Measurements from ENCODE around the gene TAS1R1. TPM values are rescaled to one million over a fixed set of nuclear protein-coding genes. Genes with fewer than 3 reads are reported as not detected.

Gene TAS1R1
- total RNA-seq, 1 experiment from 2014 or later: not detected

GRCh38 chr1:6600410-6601048 is 45.4 kb downstream of the TAS1R1 start:
- in situ Hi-C loops (cut with HindIII; ENCODE audit: low sequenced_read_pairs): no loop called here
- no peak for DNase-seq (ENCODE audit: low spot score)

GRCh38 chr1:6601049-6601922 is 46.2 kb downstream of the TAS1R1 start:
- in situ Hi-C loops (cut with HindIII; ENCODE audit: low sequenced_read_pairs): no loop called here
- peak; percentile 73 for DNase-seq (ENCODE audit: low spot score)

DNA sequence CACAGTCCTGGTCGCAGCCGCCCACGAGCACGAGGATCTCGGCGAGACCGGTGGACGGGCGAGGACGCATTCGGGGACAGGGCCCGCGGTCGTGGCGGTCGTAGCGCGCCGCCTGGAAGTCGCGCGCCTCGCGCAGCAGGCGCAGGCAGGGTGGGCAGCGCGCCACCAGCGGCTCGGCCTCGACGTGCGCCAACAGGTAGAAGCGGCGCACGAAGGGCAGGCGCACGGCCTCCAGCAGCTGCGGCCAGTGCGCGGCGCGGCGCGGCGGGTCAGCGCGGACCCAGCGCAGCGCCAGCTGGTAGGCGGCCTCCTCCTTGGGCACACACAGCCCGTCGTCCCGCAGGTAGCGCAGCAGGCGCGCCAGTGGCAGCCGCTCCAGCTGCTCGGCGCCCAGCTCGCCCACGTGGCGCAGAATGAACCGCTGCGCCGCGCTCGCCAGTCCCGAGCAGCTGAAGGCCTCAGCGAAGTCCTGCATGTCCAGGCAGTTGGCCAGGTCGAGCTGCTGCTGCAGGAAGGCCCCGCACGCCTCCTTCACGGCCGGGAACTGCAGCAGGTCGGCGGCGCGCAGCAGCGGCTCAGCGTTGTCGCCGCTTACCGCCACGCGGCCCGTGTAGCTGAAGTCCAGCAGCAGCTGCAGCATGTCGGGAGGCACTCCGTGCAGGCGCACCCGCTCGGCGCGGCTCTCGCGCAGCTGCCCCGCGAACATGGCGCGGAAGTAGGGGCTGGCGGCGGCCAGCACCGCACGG is 47.0 kb downstream of the TAS1R1 start:
- DNase-seq (ENCODE audit: low spot score): peak; percentile 48
- in situ Hi-C loops (cut with HindIII; ENCODE audit: low sequenced_read_pairs): no loop called here

DNA sequence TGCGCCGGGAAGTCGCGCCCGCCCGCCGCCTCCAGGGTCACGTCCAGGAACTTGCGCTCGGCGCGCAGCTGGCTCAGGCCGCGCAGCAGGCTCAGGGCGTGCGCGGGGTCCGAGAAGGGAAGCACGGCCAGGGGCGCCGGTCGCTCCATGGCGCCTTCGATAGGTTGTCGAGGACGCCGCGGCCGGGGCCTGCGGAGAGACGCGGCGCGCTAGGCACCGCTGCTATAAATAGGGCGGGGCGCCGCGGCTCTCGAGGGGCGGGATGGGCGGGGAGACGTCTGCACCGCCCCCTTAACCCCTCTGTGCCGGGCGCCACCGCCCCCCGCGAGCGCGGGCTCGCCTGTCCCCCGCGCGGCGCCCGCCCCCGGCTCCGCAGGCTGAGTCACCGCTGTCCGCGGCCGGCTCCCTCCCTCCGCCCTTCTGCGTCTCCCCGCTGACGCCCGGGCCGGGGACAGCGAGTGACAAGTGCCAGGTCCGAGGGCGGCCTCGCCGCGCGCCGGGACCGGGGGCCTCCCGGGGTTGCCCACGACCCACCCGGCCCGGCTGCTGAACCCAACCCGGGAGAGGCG is 47.6 kb downstream of the TAS1R1 start, which contains the start of gene KLHL21:
Gene KLHL21 (minus strand): TSS at position 201 of the 569 bp plus-strand sequence. CDS start 52 bp downstream, at position 149.
- in situ Hi-C loops (cut with HindIII; ENCODE audit: low sequenced_read_pairs): no loop called here
- DNase-seq (ENCODE audit: low spot score): peak; percentile 74

DNA sequence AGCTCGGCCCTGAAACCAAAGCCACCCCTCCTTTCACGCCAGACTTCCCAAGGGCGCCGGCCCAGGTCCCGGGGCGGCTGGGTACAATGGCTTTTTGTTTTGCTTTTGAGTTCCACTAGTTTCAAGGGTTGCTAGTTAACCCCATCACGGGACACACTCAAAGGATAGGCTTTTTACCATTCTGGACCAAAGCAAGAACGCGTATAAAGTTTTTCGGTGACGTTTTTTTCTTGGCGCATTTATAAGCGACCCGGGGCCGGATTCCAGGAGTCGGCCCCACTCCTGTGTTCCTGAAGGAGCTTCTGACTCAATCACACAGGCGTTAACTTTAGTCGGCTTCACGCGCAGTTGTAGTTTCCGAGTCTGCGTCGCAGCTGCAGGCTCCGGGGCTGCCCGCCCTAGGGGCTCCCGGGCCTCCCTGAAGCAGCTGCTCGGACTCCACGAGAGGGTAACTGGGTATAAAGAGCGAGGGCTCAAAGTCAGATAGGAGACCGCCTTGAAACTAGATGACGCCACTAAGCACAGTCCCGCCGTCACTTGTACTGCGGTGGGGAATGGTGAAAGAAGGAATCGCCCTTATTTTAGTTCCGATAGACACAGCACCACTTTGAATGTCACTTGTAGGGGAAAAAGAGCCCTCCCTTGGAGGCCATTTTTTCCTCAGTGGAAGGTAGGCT is 48.3 kb downstream of the TAS1R1 start:
- in situ Hi-C loops (cut with HindIII; ENCODE audit: low sequenced_read_pairs): no loop called here
- peak; percentile 62 for DNase-seq (ENCODE audit: low spot score)

GRCh38 chr1:6603915-6604558 is 48.9 kb downstream of the TAS1R1 start:
- in situ Hi-C loops (cut with HindIII; ENCODE audit: low sequenced_read_pairs): no loop called here
- peak; percentile 49 for DNase-seq (ENCODE audit: low spot score)

GRCh38 chr1:6612641-6613360 is 57.7 kb downstream of the TAS1R1 start:
- peak; percentile 56 for DNase-seq (ENCODE audit: low spot score)
- in situ Hi-C loops (cut with HindIII; ENCODE audit: low sequenced_read_pairs): no loop called here

GRCh38 chr1:6613361-6614018 is 58.4 kb downstream of the TAS1R1 start, which contains the start of gene PHF13:
Gene PHF13, plus strand, starts transcription at chr1:6613731. Its CDS starts 336 bp downstream, at chr1:6614067.
- peak; percentile 98 for DNase-seq (ENCODE audit: low spot score)
- in situ Hi-C loops (cut with HindIII; ENCODE audit: low sequenced_read_pairs): no loop called here

- no peak for DNase-seq (ENCODE audit: low spot score)
These were observed 59.2 kb downstream of the TAS1R1 start for GRCh38 chr1:6614019-6614928.

GRCh38 chr1:6614929-6615785 is 60.0 kb downstream of the TAS1R1 start:
- DNase-seq (ENCODE audit: low spot score): no peak
- in situ Hi-C loops (cut with HindIII; ENCODE audit: low sequenced_read_pairs): no loop called here

More at GRCh38 chr1:6614019-6614928, 59.2 kb downstream of the TAS1R1 start:
- in situ Hi-C loops (cut with HindIII; ENCODE audit: low sequenced_read_pairs): no loop called here

DNA sequence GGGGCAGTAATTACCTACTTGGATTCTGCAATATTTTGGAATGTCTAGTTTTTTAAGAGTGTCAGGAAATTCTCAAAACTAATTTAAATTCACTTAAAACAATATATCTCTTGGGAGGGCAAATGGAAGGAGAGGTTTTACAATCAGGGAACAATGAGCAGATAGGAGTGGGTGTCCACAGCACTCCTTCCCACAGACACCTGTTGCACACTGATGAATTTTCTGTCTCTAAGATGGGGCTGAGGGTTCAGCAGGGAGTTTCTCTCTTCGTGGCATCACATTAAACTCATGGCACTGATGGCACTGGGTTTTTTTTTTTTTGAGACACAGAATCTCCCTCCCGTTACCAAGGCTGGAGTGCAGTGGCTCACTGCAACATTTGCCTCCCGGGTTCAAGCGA is 63.9 kb downstream of the TAS1R1 start:
- in situ Hi-C loops (cut with HindIII; ENCODE audit: low sequenced_read_pairs): no loop called here
- no peak for DNase-seq (ENCODE audit: low spot score)

GRCh38 chr1:6621429-6622391 is 66.6 kb downstream of the TAS1R1 start:
- in situ Hi-C loops (cut with HindIII; ENCODE audit: low sequenced_read_pairs): no loop called here

GRCh38 chr1:6622396-6623152 is 67.5 kb downstream of the TAS1R1 start:
- DNase-seq (ENCODE audit: low spot score): no peak
- in situ Hi-C loops (cut with HindIII; ENCODE audit: low sequenced_read_pairs): no loop called here

More at GRCh38 chr1:6621429-6622391, 66.6 kb downstream of the TAS1R1 start:
- no peak for DNase-seq (ENCODE audit: low spot score)
